ENCODE measurements around the gene STEAP1.
"Not testable (repeated sequence)": the region's sequence is repeated elsewhere in the genome, so short reads cannot be mapped to it uniquely, and the experiment has no call there.

Gene STEAP1

GRCh38 chr7:90173127-90173844 is 19.0 kb downstream of the STEAP1 start:
- DNase-seq (ENCODE audit: low spot score), result no peak

GRCh38 chr7:90175667-90176066 is 21.4 kb downstream of the STEAP1 start:
- no peak for DNase-seq (ENCODE audit: low spot score)

GRCh38 chr7:90176195-90176594 is 21.9 kb downstream of the STEAP1 start:
- DNase-seq (ENCODE audit: low spot score), result no peak

- no peak for DNase-seq (ENCODE audit: low spot score)
These were observed 23.9 kb downstream of the STEAP1 start for GRCh38 chr7:90178166-90178565.

- no peak for DNase-seq (ENCODE audit: low spot score)
These were observed 24.5 kb downstream of the STEAP1 start for GRCh38 chr7:90178679-90179278.

GRCh38 chr7:90180011-90180585 is 25.8 kb downstream of the STEAP1 start:
- DNase-seq (ENCODE audit: low spot score), result no peak

- DNase-seq (ENCODE audit: low spot score), result no peak
These were observed 26.4 kb downstream of the STEAP1 start for GRCh38 chr7:90180649-90181048.

GRCh38 chr7:90181485-90181884 is 27.2 kb downstream of the STEAP1 start:
- DNase-seq (ENCODE audit: low spot score), result no peak

GRCh38 chr7:90186290-90186689 is 32.0 kb downstream of the STEAP1 start:
- DNase-seq (ENCODE audit: low spot score), result not testable (repeated sequence)

- no peak for DNase-seq (ENCODE audit: low spot score)
These were observed 33.3 kb downstream of the STEAP1 start for GRCh38 chr7:90187507-90188050.

- no peak for DNase-seq (ENCODE audit: low spot score)
These were observed 34.0 kb downstream of the STEAP1 start for GRCh38 chr7:90188281-90188680.

- no peak for DNase-seq (ENCODE audit: low spot score)
These were observed 36.7 kb downstream of the STEAP1 start for GRCh38 chr7:90190995-90191394.

GRCh38 chr7:90191648-90192047 is 37.4 kb downstream of the STEAP1 start:
- DNase-seq (ENCODE audit: low spot score), result no peak

- DNase-seq (ENCODE audit: low spot score), result no peak
These were observed 38.8 kb downstream of the STEAP1 start for GRCh38 chr7:90192876-90193750.

- no peak for DNase-seq (ENCODE audit: low spot score)
These were observed 40.9 kb downstream of the STEAP1 start for GRCh38 chr7:90194911-90195809.

GRCh38 chr7:90201500-90202195 is 47.4 kb downstream of the STEAP1 start:
- no peak for DNase-seq (ENCODE audit: low spot score)

GRCh38 chr7:90207956-90208355 is 53.7 kb downstream of the STEAP1 start:
- DNase-seq (ENCODE audit: low spot score), result no peak

GRCh38 chr7:90209776-90210175 is 55.5 kb downstream of the STEAP1 start:
- no peak for DNase-seq (ENCODE audit: low spot score)

GRCh38 chr7:90210475-90210874 is 56.2 kb downstream of the STEAP1 start:
- DNase-seq (ENCODE audit: low spot score), result peak; percentile 8

- DNase-seq (ENCODE audit: low spot score), result peak; percentile 14
These were observed 56.7 kb downstream of the STEAP1 start for GRCh38 chr7:90210981-90211380.
